Measurements from ENCODE around the gene TSPAN32.
"Not testable (repeated sequence)": the region's sequence is repeated elsewhere in the genome, so short reads cannot be mapped to it uniquely, and the experiment has no call there.

TSPAN32 gene

DNA sequence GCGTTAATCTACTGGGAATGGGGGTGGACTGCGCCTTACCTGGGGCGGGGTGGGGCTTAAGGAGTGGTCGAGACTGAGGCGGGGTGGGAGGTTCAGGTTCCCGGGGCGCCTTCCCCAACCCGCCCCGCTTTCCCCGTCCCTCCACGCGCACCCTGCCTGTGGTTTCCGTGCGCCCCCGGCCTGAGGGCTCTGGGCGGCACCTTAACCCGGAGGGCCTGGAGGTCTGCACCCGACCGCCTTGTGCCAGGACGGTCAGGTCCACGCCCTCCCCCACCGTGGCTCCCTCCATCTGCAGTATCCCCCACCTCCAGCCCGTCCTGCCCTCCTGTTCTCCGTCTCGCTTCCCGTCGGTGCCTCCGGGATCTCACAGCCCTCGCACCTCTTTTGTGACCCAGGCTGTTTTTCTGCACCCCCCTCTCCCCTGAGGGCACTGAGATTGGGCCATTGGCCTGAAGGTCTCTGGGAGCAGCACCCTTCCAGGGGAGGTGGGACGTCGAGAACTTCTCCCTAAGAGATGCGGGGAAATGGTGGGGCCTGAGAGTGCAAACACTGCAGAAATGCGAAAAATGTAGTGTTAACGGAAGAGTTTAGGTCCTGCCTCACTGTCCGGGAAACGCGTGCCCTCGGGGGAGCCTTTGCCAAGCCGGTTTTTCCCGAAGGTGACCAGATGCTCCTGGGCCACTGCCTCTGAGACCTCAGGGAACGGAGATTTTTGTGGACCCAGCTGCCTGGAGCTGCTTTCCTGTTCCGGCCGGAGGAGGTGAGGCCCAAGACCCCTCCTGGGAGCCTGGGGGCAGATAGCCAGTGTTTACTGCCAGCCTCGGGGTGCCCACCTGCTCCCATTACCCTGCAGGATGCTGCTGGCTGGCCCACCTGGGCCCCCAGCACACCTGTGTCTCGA, 30.2 kb upstream of the TSPAN32 start:
- Histone ChIP-seq H3K9ac (ENCODE audit: low read depth, low read length) (no peak overlapping the region), H3K4me1 (ENCODE audit: insufficient read depth, low read length) (no peaks in the 10 kb centered on the region), H3K9me3 (ENCODE audit: control insufficient read depth, insufficient read depth, low read length) (no peaks in the 10 kb centered on the region), H3K36me3 (ENCODE audit: insufficient read depth, low read length) (no peaks in the 10 kb centered on the region; the same call in 1 of the 2 replicates)

DNA sequence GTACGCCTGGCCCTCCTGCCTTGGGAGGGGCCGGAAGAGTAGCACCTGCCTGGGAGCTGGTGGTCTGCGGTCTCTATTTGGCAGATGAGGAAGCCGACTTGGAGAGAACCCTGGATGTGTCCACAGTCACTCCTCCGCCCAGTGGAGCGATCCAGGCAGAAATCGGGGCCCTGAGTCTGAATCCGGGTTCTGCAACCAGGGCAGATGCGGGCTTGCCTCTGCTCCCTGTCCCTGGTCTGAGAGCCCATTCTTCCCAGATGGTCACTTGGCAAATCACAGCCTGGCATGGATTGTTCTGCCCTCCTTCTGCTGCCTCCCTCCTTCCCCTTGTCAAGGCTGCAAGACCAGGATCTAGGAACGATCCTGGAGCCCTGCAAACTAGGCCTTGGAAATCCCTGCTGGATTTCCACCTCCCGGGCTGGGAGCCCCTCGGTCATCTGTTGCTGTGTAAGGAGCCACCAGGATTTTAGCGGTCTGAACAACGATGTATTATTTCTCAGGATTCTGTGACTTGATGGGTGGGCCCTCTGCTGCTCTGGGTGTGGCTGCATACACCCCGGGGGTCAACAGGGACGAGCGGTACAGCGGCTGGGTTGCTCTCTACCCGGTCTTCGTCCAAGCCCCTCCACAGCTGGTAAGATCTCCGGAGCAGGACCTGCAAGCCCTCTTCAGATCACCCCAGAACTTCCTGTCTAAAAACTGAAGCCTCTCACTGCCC, 29.4 kb upstream of the TSPAN32 start:
- no peaks in the 10 kb centered on the region for H3K9me3 ChIP-seq (ENCODE audit: control insufficient read depth, insufficient read depth, low read length)

DNA sequence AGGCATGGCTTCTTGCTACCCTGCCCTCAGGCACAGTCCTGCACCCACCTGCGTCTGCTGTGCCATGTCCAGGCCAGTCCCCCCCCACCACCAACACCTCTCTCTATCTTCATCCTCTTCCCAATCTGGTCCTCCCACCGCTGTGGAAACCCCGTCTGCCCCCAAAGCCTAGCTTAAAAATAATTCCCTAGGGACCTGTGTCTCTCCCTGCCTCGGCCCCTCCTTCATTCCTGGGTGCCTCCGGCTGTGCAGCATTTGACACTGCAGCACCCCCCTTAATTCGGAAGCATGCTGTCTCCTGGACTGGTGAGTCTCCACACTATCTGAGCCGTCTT, 28.9 kb upstream of the TSPAN32 start:
- Histone ChIP-seq H3K36me3 (ENCODE audit: insufficient read depth, low read length) (no peaks in the 10 kb centered on the region; the same call in 1 of the 2 replicates), H3K9me3 (ENCODE audit: control insufficient read depth, insufficient read depth, low read length) (no peaks in the 10 kb centered on the region), H3K9ac (ENCODE audit: low read depth, low read length) (no peak overlapping the region), H3K4me1 (ENCODE audit: insufficient read depth, low read length) (peaks cover 11% of the 10 kb centered on the region; the same call in 1 of the 2 replicates)

More for the DNA sequence above, 29.4 kb upstream of the TSPAN32 start:
- H3K4me1 ChIP-seq (ENCODE audit: insufficient read depth, low read length) = peaks cover 6% of the 10 kb centered on the region; the same call in 1 of the 2 replicates
- H3K36me3 ChIP-seq (ENCODE audit: insufficient read depth, low read length) = no peaks in the 10 kb centered on the region; the same call in 1 of the 2 replicates
- no peak overlapping the region for H3K9ac ChIP-seq (ENCODE audit: low read depth, low read length)

DNA sequence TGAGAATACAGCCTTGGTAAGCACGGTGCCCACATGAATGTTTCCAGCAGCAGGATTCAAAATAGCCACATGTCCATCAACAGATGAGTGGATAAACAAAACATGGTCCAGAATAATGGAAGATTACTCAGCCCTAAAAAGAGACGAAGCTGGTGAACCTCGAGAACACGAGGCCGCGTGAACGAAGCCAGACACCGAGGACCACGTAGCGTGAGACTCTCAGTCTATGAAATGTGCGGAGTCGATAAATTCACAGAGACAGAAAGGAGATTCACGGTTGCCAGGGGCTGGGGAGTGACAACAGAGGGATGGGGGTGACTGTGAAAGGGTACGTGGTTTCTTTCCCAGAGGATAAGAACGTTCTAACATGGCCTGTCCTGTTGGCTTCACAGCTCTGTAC, 28.5 kb upstream of the TSPAN32 start:
- Histone ChIP-seq H3K9me3 (ENCODE audit: control insufficient read depth, insufficient read depth, low read length) (no peaks in the 10 kb centered on the region), H3K9ac (ENCODE audit: low read depth, low read length) (no peak overlapping the region), H3K36me3 (ENCODE audit: insufficient read depth, low read length) (no peaks in the 10 kb centered on the region; the same call in 1 of the 2 replicates), H3K4me1 (ENCODE audit: insufficient read depth, low read length) (peaks cover 14% of the 10 kb centered on the region; the same call in 1 of the 2 replicates)

DNA sequence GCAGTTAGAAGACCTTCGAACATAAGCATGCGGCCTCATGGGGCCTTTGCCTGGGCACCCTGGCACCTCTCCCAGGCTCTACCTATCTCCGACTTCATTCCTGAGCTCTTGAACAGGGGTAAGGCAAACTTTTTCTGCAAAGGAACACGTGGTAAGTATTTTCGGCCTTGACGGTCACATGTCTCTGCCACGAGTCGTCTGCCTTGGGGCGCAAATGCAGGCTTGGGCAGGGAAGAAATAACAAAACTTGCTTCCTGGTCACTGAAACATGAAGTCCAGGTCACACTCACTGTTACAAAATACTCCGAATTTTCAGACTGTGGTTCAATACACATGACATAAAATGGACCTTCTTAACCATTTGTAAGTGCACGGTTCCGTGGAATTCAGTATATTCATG, 28.0 kb upstream of the TSPAN32 start:
- Histone ChIP-seq H3K4me1 (ENCODE audit: insufficient read depth, low read length) (peaks cover 14% of the 10 kb centered on the region; the same call in 1 of the 2 replicates), H3K9me3 (ENCODE audit: control insufficient read depth, insufficient read depth, low read length) (no peaks in the 10 kb centered on the region), H3K36me3 (ENCODE audit: insufficient read depth, low read length) (no peaks in the 10 kb centered on the region; the same call in 1 of the 2 replicates), H3K9ac (ENCODE audit: low read depth, low read length) (no peak overlapping the region)

DNA sequence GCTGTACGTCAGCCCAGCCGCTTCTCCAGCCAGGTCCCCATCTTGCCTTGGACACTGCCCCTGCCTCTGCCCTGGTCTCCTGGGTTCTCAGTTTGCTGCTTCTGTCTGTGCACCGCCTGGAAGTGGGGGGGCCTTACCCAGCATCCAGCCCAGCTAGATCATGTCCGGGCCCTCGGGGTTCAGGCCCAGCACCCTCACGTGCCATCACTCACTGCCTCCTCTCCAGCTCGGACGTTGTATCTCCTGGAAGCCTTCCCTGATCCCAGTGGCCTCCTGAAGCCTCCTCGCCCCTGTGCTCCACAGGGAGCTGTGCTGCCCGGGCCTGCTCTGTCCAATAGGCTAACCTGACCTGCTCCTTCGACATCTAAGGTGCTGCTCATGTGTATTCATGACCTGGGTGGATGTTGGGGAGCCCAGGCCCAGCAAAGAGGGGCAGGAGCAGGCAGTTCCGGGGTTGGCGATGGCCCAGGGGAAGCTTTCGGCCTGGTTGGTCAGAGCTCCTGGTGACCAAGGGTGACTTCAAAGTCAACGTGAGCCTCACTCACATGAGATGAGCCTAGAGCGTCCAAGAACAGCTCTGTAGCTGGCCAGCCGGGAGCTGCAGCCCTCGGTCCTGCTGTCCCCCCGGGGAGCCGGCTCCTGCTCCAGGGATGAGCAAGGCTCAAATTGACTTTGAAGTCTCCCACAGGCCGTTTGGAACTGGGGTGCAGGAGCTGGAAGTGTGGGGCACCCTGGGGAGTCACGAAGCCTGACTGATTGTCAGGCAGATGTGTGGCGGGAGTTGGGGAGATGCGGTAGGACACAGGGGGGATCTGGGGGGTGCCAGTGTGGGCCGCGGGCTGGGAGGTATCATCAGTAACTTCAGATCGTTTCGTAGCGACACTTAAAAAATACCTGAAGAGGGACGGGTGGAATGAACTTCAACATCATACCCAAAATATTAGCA, 26.2 kb upstream of the TSPAN32 start:
- no peak overlapping the region for H3K9ac ChIP-seq (ENCODE audit: low read depth, low read length)
- H3K9me3 ChIP-seq (ENCODE audit: control insufficient read depth, insufficient read depth, low read length) = no peaks in the 10 kb centered on the region
- no peaks in the 10 kb centered on the region; the same call in 1 of the 2 replicates for H3K36me3 ChIP-seq (ENCODE audit: insufficient read depth, low read length)
- H3K4me1 ChIP-seq (ENCODE audit: insufficient read depth, low read length) = peaks cover 14% of the 10 kb centered on the region; the same call in 1 of the 2 replicates

DNA sequence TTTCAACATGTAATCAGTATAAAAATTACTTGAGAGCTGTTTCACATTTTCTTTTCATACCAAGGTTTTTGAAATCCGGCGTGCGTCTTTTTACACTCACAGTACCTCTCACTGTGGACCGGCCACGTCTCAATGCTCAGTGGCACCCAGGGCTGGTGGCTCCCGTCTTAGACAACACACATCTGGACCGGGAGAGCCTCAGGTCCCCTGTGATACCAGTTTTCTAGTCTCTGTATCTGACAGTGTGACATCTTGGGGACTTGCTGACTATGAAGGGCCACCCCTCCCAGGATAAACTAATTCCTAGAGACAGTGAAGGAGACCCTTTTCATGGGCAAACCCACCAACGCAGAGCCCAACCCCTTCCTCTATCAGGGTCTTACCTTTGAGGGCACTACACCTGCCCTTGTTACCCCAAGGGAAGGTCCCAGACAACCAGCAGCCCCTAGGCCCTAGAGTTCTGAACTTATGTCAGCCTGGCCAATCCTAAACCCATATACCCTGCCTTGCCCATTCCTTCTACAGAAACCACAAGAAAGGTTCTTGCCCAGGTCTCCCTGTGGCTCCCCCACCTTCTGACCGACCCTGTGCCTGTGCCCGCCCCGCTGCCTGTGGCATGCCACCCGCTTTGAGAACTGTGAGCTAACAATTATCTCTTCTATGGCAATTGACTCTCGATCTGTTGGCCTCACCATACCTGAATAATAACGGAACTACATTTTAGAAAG, 25.4 kb upstream of the TSPAN32 start:
- peaks cover 14% of the 10 kb centered on the region; the same call in 1 of the 2 replicates for H3K4me1 ChIP-seq (ENCODE audit: insufficient read depth, low read length)
- H3K9me3 ChIP-seq (ENCODE audit: control insufficient read depth, insufficient read depth, low read length) = no peaks in the 10 kb centered on the region; the same call in 1 of the 2 replicates
- no peak overlapping the region for H3K9ac ChIP-seq (ENCODE audit: low read depth, low read length)
- H3K36me3 ChIP-seq (ENCODE audit: insufficient read depth, low read length) = no peaks in the 10 kb centered on the region; the same call in 1 of the 2 replicates

DNA sequence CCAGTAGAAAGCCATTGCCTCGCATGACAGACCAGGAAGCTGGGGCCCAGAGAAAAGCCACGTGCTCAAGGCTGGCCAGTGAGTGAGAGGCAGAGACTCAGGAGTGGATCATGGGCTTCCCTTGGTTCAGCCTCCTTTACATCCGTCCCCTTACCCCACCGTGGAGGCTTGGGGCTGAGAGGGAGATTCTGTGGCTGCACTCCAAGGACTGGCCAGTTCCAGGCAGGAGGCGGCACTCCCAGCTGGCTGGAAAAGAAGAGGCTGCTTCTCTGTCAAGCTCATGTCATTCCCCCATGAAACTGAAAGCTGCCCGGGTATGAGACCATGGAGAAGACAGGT, 24.8 kb upstream of the TSPAN32 start:
- H3K9me3 ChIP-seq (ENCODE audit: control insufficient read depth, insufficient read depth, low read length) = no peaks in the 10 kb centered on the region; the same call in 1 of the 2 replicates
- no peaks in the 10 kb centered on the region; the same call in 1 of the 2 replicates for H3K36me3 ChIP-seq (ENCODE audit: insufficient read depth, low read length)
- peaks cover 14% of the 10 kb centered on the region; the same call in 1 of the 2 replicates for H3K4me1 ChIP-seq (ENCODE audit: insufficient read depth, low read length)
- H3K9ac ChIP-seq (ENCODE audit: low read depth, low read length) = no peak overlapping the region

DNA sequence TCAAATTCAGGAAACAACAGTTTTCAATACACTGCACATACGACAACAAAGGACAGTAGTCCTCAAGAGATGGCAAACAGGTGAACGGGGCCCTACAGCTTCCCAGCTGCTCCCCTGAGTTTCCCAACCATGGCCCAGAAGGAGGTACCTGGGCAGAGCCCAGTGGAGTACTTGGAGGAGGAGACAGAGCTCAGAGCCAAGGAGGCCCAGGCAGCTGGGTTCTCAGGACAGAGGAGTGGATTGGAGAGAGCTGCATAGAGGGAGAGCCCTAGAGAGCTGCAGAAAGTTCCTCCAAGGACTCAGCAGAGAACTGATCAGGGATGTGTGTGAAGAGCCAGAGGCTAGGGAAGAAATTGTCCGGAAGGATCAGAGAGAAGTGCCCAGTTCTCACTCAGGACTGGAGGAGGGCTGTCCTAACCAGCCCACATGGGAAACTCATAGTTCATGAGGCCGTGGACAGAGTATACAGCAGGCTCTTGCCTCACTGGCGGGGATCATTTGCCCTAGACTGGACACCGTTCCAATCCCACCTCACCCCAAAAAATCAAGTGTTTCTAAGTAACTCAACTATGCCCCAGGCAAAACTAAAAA, 23.8 kb upstream of the TSPAN32 start:
- Histone ChIP-seq H3K9ac (ENCODE audit: low read depth, low read length) (no peak overlapping the region), H3K4me1 (ENCODE audit: insufficient read depth, low read length) (peaks cover 14% of the 10 kb centered on the region; the same call in 1 of the 2 replicates), H3K9me3 (ENCODE audit: control insufficient read depth, insufficient read depth, low read length) (peaks cover 5% of the 10 kb centered on the region; the same call in 1 of the 2 replicates), H3K36me3 (ENCODE audit: insufficient read depth, low read length) (no peaks in the 10 kb centered on the region; the same call in 1 of the 2 replicates)

DNA sequence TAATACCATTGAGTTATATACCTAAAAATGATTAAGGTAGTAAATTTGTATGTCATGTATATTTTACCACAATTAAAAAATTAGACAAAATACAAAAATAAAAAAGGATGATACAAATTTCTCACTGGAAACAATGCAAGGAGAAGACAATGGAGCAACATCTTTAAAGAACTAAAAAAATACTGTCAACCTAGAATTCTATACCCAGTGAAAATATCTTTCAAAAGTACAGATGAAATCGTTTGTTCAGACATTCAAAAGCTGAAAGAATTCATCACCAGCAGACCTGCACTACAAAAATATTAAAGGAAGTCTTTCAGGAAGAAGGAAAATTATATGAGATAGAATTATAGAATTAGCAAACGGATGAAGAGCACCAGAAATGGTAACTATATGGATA, 21.6 kb upstream of the TSPAN32 start:
- peaks cover 14% of the 10 kb centered on the region; the same call in 1 of the 2 replicates for H3K4me1 ChIP-seq (ENCODE audit: insufficient read depth, low read length)
- peaks cover 5% of the 10 kb centered on the region; the same call in 1 of the 2 replicates for H3K9me3 ChIP-seq (ENCODE audit: control insufficient read depth, insufficient read depth, low read length)
- H3K9ac ChIP-seq (ENCODE audit: low read depth, low read length) = no peak overlapping the region
- no peaks in the 10 kb centered on the region for H3K36me3 ChIP-seq (ENCODE audit: insufficient read depth, low read length)

DNA sequence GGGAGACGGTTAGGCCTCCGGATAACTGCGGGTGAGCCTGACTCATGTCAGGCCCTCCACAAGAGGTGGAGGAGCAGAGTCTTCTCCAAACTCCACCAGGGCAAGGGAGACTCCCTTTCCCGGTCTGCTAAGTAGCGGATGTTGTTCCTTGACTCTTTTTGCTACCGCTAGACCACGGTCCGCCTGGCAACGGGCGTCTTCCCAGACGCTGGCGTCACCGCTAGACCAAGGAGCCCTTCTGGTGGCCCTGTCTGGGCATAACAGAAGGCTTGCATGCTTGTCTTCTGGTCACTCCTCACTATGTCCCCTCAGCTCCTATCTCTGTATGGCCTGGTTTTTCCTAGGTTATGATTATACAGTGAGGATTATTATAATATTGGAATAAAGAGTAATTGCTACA, 15.5 kb upstream of the TSPAN32 start:
- H3K9ac ChIP-seq (ENCODE audit: low read depth, low read length); H3K9me3 ChIP-seq (ENCODE audit: control insufficient read depth, insufficient read depth, low read length); H3K36me3 ChIP-seq (ENCODE audit: insufficient read depth, low read length); H3K4me1 ChIP-seq (ENCODE audit: insufficient read depth, low read length): not testable (repeated sequence)

DNA sequence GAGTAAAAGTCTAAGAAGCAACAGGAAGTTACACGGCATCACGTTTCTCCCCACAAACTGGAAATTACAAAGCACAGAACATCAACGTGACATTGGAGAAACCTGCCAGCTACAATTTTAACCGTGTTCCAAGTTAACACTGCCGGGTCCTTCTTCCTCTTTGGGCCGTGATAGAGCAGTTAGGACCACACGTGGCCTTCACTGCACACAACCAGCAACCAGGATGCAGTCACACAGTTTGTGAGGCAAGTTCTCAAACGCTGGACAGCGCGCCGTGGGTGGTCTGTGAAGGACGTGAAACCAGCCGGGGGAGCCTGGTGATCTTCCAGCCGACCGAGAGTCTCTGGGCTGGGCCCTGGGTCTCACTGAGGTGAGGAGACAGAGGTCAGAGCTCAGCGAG, 14.7 kb upstream of the TSPAN32 start:
- H3K36me3 ChIP-seq (ENCODE audit: insufficient read depth, low read length) = no peaks in the 10 kb centered on the region
- H3K4me1 ChIP-seq (ENCODE audit: insufficient read depth, low read length) = no peaks in the 10 kb centered on the region
- H3K9me3 ChIP-seq (ENCODE audit: control insufficient read depth, insufficient read depth, low read length) = peaks cover 5% of the 10 kb centered on the region; the same call in 1 of the 2 replicates
- H3K9ac ChIP-seq (ENCODE audit: low read depth, low read length) = no peak overlapping the region

DNA sequence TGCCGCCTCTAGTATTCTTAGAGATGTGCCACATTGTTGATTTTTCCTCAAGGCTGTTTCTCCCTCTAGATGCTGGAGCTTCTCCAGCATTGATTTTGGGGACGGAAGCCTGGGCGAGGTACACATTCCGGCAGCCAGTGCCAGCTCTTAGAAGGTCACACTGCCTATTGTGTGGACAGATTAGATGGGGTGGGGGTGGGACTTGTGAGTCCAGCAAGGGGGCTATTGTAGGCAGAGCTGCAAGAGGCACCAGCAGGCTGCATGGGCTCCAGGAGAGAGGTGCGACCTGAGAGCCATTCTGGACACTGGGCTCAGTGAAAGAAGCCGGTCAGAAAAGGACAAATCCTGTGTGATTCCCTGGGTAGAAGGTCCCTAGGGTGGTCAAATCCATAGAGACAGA, 12.5 kb upstream of the TSPAN32 start:
- Histone ChIP-seq H3K36me3 (ENCODE audit: insufficient read depth, low read length) (no peaks in the 10 kb centered on the region), H3K9me3 (ENCODE audit: control insufficient read depth, insufficient read depth, low read length) (no peaks in the 10 kb centered on the region), H3K4me1 (ENCODE audit: insufficient read depth, low read length) (no peaks in the 10 kb centered on the region), H3K9ac (ENCODE audit: low read depth, low read length) (no peak overlapping the region)

Data from ES-I3 (cell line).